CD4-positive, CD25-positive, alpha-beta regulatory T cell (primary cell): Measurements from ENCODE around the gene MAPKBP1. TPM values are rescaled to one million over a fixed set of nuclear protein-coding genes. Genes with fewer than 3 reads are reported as not detected.

Source experiments
- ATAC-seq, 2 donors: fragments of 150-1000 bp; cut with Tn5 transposase; one replicate each; pipeline ENCODE4 v1.10.0; 2021; ENCODE audit warnings: low read depth in 2 of 2, moderate number of reproducible peaks in 2 of 2, moderate library complexity in 1 of 2
- DNase-seq, 3 donors: peaks; one replicate each; pipeline versions ENCODE4 v3.0.0 to v3.0.0-alpha.2; 2012 to 2022; ENCODE audit warnings: mixed read lengths in 1 of 3
- H3K27ac ChIP-seq: one replicate; pipeline ENCODE4 v1.7.0; 2013; ENCODE audit warnings: mild to moderate bottlenecking, low read length; ENCODE audit not compliant: insufficient read depth, poor library complexity, severe bottlenecking
- H3K27me3 ChIP-seq: one replicate; pipeline ENCODE4 v1.7.0; 2013; ENCODE audit warnings: low read length; ENCODE audit not compliant: control insufficient read depth, insufficient read depth
- H3K36me3 ChIP-seq: one replicate; pipeline ENCODE4 v1.7.0; 2013; ENCODE audit warnings: mild to moderate bottlenecking, low read length, moderate library complexity; ENCODE audit not compliant: control insufficient read depth, insufficient read depth
- H3K4me1 ChIP-seq: 2 replicates; pipeline ENCODE4 v1.7.0; 2013; ENCODE audit warnings: mild to moderate bottlenecking, low read length; ENCODE audit not compliant: insufficient read depth, control insufficient read depth, poor library complexity, severe bottlenecking
- H3K4me3 ChIP-seq: one replicate; pipeline ENCODE4 v1.7.0; 2013; ENCODE audit warnings: low read depth, mild to moderate bottlenecking, low read length, moderate library complexity
- H3K9me3 ChIP-seq, 2 experiments: 1 replicate in 1 of 2; 2 replicates in 1 of 2; pipeline ENCODE4 v1.7.0; 2013; ENCODE audit warnings: low read length in 2 of 2, mild to moderate bottlenecking in 1 of 2, moderate library complexity in 1 of 2; ENCODE audit not compliant: control insufficient read depth in 2 of 2
- H3K27ac Mint-ChIP-seq, 3 donors: one replicate each; pipeline ENCODE4 v1.8.0; 2020 to 2022; ENCODE audit warnings: mild to moderate bottlenecking in 3 of 3, mixed read lengths in 3 of 3, moderate library complexity in 2 of 3
- H3K27me3 Mint-ChIP-seq: one replicate; pipeline ENCODE4 v1.8.0; 2022; ENCODE audit warnings: mild to moderate bottlenecking, mixed read lengths
- H3K36me3 Mint-ChIP-seq: one replicate; pipeline ENCODE4 v1.8.0; 2020; ENCODE audit warnings: mixed read lengths
- H3K4me1 Mint-ChIP-seq, 4 donors: one replicate each; pipeline ENCODE4 v1.8.0; 2020 to 2022; ENCODE audit warnings: mixed read lengths in 4 of 4, mild to moderate bottlenecking in 1 of 4
- H3K4me3 Mint-ChIP-seq, 4 donors: one replicate each; pipeline ENCODE4 v1.8.0; 2020 to 2022; ENCODE audit warnings: mild to moderate bottlenecking in 4 of 4, mixed read lengths in 4 of 4, moderate library complexity in 3 of 4
- H3K9me3 Mint-ChIP-seq, 7 donors: one replicate each; pipeline ENCODE4 v1.8.0; 2020 to 2022; ENCODE audit warnings: mixed read lengths in 7 of 7, mild to moderate bottlenecking in 3 of 7, moderate library complexity in 2 of 7
- polyA plus RNA-seq, 4 donors: library from polyadenylated mRNA; unstranded; fragments of 300-500 nt; fragmentation: Illumina TruSeq; gene quantifications; one replicate each; pipeline ENCODE4 v1.2.3, GENCODE V29; 2021
- total RNA-seq: library from RNA; stranded (reverse); gene quantifications from one replicate; pipeline ENCODE4 v1.2.3, GENCODE V29; 2022

Gene MAPKBP1
- total and polyA plus RNA-seq, 5 donors from 2014 or later: 1.9 to 40.4 (median 2.7) TPM

DNA sequence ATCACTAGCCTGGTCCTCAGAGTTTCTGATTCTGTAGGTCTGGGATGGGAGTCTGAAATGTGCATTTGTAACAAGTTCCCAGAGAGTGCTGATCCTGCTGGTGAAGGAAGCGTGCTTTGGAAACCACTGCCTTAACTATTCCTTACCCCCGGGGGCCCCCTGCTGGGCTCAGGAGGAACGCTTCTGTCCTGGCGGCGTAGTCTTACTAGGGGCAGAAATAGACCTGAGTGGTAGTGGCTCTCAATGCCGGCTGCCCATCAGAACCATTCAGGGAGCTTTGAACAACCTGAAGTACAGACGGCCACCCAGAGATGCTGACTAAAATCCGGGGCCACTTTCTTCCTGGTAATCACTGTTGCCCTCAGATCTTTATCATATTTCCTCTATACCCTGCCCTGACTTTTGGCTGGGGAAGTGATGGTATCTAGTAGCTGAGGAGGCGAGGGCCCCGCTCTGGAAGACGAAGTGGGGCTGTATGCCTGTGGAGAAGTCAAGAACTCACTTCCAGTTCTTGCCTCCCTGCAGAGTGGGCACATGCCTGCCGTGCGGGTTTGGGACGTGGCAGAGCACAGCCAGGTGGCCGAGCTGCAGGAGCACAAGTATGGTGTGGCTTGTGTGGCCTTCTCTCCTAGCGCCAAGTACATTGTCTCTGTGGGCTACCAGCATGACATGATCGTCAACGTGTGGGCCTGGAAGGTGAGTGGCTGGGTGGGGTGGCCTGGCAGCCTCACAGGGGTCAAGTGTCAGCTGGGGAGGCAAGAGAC lies 37.3 kb downstream of the MAPKBP1 start:
- Histone ChIP-seq H3K27me3 (no peaks in the 10 kb centered on the region), H3K36me3 (peaks cover 26% of the 10 kb centered on the region), H3K4me1 (peaks cover 9% of the 10 kb centered on the region), H3K9me3 (no peaks in the 10 kb centered on the region), H3K4me3 (no peak overlapping the region), H3K27ac (no peak overlapping the region)
- ATAC-seq: peak; percentile 70 to 82
- DNase-seq: peak; percentile 62 to 78 (median 69)
- Mint-ChIP-seq H3K27ac (peak overlapping the region in 2 of 3 donors; percentile 29 to 56), H3K27me3 (no peaks in the 10 kb centered on the region), H3K9me3 (no peaks in the 10 kb centered on the region), H3K4me1 (peaks cover 0 to 17% (median 10%) of the 10 kb centered on the region in 4 donors), H3K4me3 (no peak overlapping the region), H3K36me3 (peaks cover 24% of the 10 kb centered on the region)

DNA sequence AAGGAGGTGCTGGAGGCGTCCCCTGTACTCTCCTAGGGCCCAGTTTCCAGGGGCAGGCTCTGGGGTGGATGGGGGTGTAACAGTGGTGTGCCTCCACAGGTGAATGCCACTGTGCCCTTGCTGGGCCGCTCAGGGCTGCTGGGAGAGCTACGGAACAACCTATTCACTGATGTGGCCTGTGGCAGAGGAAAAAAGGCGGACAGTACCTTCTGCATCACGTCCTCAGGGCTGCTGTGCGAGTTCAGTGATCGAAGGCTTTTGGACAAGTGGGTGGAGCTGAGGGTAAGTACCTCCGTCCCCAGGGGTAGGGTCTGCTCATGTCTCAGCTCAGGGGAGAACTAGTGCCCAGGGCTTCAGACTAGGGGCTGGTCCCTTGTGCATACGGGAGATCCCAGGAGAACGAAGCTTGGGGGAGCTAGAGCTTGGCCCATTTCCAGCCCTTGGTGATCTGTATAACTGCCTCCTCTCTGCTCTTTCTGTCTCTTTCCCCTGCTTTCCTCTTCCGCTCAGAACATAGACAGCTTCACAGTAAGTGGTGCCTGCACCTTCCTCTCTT lies 38.6 kb downstream of the MAPKBP1 start:
- H3K36me3 ChIP-seq: peaks cover 35% of the 10 kb centered on the region
- peaks cover 31% of the 10 kb centered on the region for H3K36me3 Mint-ChIP-seq

DNA sequence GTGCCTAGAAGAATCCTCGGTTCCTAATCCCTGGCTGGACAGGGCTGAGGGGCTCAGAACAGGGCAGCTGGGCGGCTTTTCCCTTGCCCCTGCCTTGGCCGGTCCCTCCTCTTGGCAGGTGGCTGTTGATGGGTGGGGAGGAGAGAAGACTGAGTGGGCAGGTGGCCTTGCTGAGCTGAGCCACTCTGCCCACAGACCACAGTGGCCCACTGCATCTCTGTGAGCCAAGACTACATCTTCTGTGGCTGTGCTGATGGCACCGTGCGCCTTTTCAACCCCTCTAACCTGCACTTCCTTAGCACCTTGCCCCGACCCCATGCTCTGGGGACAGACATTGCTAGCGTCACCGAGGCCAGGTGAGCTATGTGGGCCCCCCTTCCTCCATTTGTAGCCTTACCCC lies 39.1 kb downstream of the MAPKBP1 start:
- peaks cover 9% of the 10 kb centered on the region for H3K4me1 ChIP-seq
- no peaks in the 10 kb centered on the region for H3K9me3 ChIP-seq
- H3K4me1 Mint-ChIP-seq: peaks cover 0 to 15% (median 10%) of the 10 kb centered on the region in 4 donors
- H3K27me3 Mint-ChIP-seq: no peaks in the 10 kb centered on the region
- H3K36me3 ChIP-seq: peaks cover 40% of the 10 kb centered on the region
- H3K27me3 ChIP-seq: no peaks in the 10 kb centered on the region
- H3K4me3 Mint-ChIP-seq: no peak overlapping the region
- peaks cover 31% of the 10 kb centered on the region for H3K36me3 Mint-ChIP-seq
- H3K9me3 Mint-ChIP-seq: no peaks in the 10 kb centered on the region
- ATAC-seq: no peak
- H3K4me3 ChIP-seq: no peak overlapping the region
- no peak overlapping the region for H3K27ac ChIP-seq
- no peak for DNase-seq
- no peak overlapping the region for H3K27ac Mint-ChIP-seq

More for the DNA sequence above, 38.6 kb downstream of the MAPKBP1 start:
- Mint-ChIP-seq H3K9me3 (no peaks in the 10 kb centered on the region), H3K4me1 (peaks cover 0 to 15% (median 10%) of the 10 kb centered on the region in 4 donors), H3K27ac (no peak overlapping the region), H3K27me3 (no peaks in the 10 kb centered on the region), H3K4me3 (no peak overlapping the region)
- H3K9me3 ChIP-seq: no peaks in the 10 kb centered on the region
- peaks cover 9% of the 10 kb centered on the region for H3K4me1 ChIP-seq
- DNase-seq (no peak), ATAC-seq (no peak)
- no peaks in the 10 kb centered on the region for H3K27me3 ChIP-seq
- H3K27ac ChIP-seq: no peak overlapping the region
- no peak overlapping the region for H3K4me3 ChIP-seq

DNA sequence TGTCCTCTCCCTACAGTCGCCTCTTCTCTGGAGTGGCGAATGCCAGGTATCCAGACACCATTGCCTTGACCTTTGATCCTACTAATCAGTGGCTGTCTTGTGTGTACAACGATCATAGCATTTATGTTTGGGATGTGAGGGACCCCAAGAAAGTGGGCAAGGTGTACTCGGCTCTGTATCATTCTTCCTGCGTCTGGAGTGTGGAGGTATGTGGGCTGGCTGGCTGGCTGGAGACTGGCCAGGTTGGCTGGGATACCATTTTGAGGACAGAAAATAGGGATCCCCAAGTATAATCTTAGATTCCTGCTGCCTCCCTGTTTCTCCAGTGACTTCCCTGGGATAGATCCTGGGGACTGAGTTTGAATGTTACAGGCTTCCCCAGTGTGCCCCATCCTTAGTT lies 40.2 kb downstream of the MAPKBP1 start:
- H3K4me1 ChIP-seq: peaks cover 9% of the 10 kb centered on the region
- no peaks in the 10 kb centered on the region for H3K9me3 ChIP-seq
- no peak for DNase-seq
- Mint-ChIP-seq H3K4me1 (peaks cover 0 to 15% (median 10%) of the 10 kb centered on the region in 4 donors), H3K27ac (peak overlapping the region in 1 of 3 donors; percentile 31), H3K36me3 (peaks cover 32% of the 10 kb centered on the region), H3K9me3 (no peaks in the 10 kb centered on the region), H3K4me3 (no peak overlapping the region), H3K27me3 (no peaks in the 10 kb centered on the region)
- peaks cover 47% of the 10 kb centered on the region for H3K36me3 ChIP-seq
- H3K4me3 ChIP-seq: no peak overlapping the region
- ATAC-seq: no peak
- no peaks in the 10 kb centered on the region for H3K27me3 ChIP-seq
- H3K27ac ChIP-seq: no peak overlapping the region

DNA sequence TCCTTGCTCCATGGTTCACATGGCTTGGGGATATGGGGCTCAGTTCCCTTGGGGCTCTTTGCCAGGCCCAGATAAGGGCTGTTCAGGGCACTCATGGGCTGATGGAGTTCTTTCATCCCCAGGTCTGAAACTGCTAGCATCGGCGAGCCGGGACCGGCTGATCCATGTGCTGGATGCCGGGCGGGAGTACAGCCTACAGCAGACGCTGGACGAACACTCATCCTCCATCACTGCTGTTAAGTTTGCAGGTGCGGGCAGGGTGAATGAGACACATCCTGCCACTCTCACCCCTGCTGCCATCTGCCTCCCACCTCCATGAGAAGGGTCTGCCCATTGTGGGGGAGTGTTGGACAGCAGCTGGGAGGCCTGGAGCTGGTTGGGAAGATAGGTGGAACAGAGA lies 42.5 kb downstream of the MAPKBP1 start:
- H3K4me3 ChIP-seq: no peak overlapping the region
- Mint-ChIP-seq H3K4me3 (no peak overlapping the region), H3K27me3 (no peaks in the 10 kb centered on the region), H3K36me3 (peaks cover 36% of the 10 kb centered on the region), H3K9me3 (no peaks in the 10 kb centered on the region), H3K27ac (no peak overlapping the region), H3K4me1 (peaks cover 0 to 4% (median 2%) of the 10 kb centered on the region in 4 donors)
- peaks cover 57% of the 10 kb centered on the region for H3K36me3 ChIP-seq
- no peaks in the 10 kb centered on the region for H3K9me3 ChIP-seq
- DNase-seq (no peak), ATAC-seq (no peak)
- no peaks in the 10 kb centered on the region for H3K27me3 ChIP-seq
- no peak overlapping the region for H3K27ac ChIP-seq
- peaks cover under 1% of the 10 kb centered on the region for H3K4me1 ChIP-seq

DNA sequence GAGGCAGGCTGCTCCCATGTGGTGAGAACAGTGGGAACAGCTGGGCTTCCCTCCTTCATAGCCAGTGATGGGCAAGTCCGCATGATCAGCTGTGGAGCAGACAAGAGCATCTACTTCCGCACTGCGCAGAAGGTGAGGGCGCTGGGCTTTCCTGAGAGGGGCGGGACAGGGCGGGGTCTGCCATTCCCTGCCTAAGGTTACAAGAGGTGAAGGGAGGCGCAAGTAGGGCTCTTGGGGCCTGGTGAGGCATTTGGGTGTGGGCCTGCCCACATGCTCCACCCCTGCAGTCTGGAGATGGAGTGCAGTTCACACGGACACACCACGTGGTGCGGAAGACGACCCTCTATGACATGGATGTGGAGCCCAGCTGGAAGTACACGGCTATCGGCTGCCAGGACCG lies 43.0 kb downstream of the MAPKBP1 start:
- Mint-ChIP-seq H3K4me3 (no peak overlapping the region), H3K4me1 (peaks cover 0 to 3% (median 1%) of the 10 kb centered on the region in 4 donors), H3K9me3 (no peaks in the 10 kb centered on the region), H3K36me3 (peaks cover 36% of the 10 kb centered on the region), H3K27me3 (no peaks in the 10 kb centered on the region), H3K27ac (no peak overlapping the region)
- DNase-seq (no peak), ATAC-seq (no peak)
- H3K27ac ChIP-seq: no peak overlapping the region
- no peaks in the 10 kb centered on the region for H3K27me3 ChIP-seq
- H3K9me3 ChIP-seq: no peaks in the 10 kb centered on the region
- H3K4me1 ChIP-seq: no peaks in the 10 kb centered on the region
- H3K36me3 ChIP-seq: peaks cover 58% of the 10 kb centered on the region
- H3K4me3 ChIP-seq: no peak overlapping the region

DNA sequence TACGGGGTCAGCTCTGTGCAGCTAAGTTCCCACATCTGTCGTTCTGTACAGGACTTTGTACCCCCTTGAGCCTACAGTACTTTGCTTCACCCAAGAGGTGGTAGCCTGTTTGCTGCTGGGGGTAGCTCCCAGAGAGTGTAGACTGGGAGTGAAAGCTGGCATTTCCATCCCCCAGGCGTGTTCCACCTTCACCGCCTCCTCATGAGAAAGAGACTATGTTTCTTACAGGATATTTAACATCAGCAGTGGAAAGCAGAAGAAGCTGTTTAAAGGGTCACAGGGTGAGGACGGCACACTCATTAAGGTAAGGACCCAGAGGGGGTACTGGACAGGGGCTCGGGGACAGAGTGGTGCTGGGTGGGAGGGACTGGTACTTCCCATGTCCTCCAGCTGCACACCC lies 43.5 kb downstream of the MAPKBP1 start:
- Histone ChIP-seq H3K4me3 (no peak overlapping the region), H3K27me3 (no peaks in the 10 kb centered on the region), H3K9me3 (no peaks in the 10 kb centered on the region), H3K4me1 (no peaks in the 10 kb centered on the region), H3K27ac (no peak overlapping the region), H3K36me3 (peaks cover 62% of the 10 kb centered on the region)
- ATAC-seq (no peak), DNase-seq (no peak)
- peaks cover 36% of the 10 kb centered on the region for H3K36me3 Mint-ChIP-seq
- H3K4me1 Mint-ChIP-seq: peaks cover 0 to 3% (median 1%) of the 10 kb centered on the region in 4 donors
- H3K27me3 Mint-ChIP-seq: no peaks in the 10 kb centered on the region
- H3K4me3 Mint-ChIP-seq: no peak overlapping the region
- H3K9me3 Mint-ChIP-seq: no peaks in the 10 kb centered on the region
- H3K27ac Mint-ChIP-seq: peak overlapping the region in 1 of 3 donors; percentile 23
